Central memory CD4-positive, alpha-beta T cell (primary cell): ENCODE measurements around the gene SEPTIN8.
"Not testable (repeated sequence)": the region's sequence is repeated elsewhere in the genome, so short reads cannot be mapped to it uniquely, and the experiment has no call there.

ENCODE experiments used
- DNase-seq: peaks from one replicate; pipeline ENCODE4 v3.0.0; 2022

The SEPTIN8 gene

DNA sequence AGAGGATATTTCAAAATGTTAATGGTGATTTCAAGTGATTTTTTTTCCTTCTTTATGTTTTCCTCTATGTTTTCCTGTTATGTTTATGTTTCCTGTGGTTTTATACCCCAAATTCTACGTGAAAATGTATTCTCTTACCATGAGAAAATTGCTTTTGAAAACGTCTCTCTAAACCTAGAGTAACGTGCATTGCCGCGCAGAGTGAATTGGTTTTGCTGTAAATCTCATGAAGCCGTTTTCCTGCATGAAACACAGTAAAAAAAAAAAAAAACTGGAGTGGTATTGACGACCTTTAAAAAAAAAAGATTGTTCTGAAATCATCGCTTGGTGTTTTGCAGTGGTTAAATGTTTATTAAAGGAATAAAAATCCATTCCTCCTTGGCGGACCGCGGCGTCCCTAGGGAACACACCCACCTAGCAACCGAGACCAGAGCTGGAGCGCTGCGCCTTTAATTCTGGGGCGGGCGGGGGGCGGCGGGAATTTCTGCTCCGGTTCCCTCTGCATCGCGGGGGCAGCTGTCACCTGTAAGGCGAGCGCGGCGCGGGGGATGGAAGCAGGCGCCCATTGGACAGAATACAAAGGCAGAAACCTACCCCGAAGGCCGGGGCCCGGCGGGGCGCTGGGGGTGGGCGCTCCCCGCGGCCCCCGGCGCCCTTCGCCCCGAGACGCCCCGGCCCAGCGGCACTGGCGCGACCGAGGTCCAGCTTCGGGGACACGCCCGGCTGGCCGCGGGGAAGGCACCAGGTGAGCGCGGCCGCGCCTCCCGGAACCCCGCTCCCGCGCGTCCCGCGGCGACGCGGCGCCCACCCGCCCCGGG is 36.0 kb upstream of the SEPTIN8 start, which contains the start of gene SOWAHA:
SOWAHA (plus strand) TSS at position 522 of the 818 bp plus-strand sequence. CDS start 320 bp downstream, outside the sequence.
- DNase-seq: no peak

DNA sequence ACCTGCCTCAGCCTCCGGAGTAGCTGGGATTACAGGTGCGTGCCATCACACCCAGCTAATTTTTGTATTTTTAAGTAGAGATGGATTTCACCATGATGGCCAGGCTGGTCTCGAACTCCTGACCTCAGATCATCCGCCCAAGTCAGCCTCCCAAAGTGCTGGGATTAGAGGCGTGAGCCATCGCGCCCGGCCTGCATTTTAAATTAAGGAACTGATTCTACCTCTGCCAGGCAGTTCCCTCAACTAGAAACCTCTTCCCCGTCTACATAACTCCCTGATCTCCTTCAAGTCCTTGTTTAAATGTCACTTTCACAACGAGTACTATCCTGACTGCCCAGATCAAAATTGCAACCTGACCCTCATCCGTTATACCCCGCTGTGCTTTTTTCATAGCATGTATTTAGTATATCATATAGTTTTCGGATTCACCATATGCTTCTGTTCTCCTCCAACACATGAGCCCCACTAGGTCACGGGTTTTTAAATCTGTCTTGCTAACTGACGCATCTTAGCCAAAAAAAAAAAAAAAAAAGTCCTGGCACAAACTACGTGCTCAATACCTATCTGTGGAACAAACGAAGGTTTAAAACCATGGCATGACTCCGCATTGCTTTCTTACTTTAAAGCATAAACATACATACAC is 35.2 kb upstream of the SEPTIN8 start:
- no peak for DNase-seq

- no peak for DNase-seq
Measured at GRCh38 chr5:132810605-132811004, 33.6 kb upstream of the SEPTIN8 start.

DNA sequence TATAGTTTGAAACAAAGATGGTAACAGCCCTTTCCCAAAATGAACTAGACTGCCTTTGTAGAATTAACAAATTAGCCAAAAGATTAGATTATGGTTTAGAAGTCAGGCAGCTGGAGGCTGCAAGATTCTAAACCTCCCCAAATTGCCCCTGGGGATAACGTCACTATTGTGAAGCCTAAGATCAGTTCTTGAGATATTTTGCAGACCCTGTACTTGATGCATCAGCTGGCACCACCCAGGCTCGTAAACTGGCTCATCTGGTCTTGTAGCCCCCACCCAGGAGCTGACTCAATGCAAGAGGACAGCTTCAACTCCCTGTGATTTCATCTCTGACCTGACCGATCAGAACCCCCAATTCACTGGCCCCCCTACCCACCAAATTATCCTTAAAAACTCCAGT is 31.8 kb upstream of the SEPTIN8 start:
- no peak for DNase-seq

DNA sequence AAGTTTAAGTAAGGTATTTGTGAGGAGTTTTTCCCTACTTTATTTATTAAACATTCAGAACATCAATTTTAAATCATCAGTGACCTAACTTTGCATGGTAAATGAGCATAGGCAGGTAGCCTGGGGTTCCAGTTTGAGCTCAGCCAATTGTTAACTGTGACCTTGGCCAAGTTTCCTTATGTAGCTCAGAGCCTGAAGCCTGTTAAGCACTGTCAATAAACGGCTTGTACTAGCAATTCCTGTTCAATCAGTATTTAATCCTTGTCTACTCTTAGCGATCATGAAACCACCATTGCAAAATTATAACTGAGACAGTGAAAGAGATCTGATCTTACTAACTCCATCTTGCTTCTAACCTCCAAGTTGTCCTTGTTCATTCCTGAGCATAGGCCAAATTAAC is 31.4 kb upstream of the SEPTIN8 start:
- no peak for DNase-seq

DNA sequence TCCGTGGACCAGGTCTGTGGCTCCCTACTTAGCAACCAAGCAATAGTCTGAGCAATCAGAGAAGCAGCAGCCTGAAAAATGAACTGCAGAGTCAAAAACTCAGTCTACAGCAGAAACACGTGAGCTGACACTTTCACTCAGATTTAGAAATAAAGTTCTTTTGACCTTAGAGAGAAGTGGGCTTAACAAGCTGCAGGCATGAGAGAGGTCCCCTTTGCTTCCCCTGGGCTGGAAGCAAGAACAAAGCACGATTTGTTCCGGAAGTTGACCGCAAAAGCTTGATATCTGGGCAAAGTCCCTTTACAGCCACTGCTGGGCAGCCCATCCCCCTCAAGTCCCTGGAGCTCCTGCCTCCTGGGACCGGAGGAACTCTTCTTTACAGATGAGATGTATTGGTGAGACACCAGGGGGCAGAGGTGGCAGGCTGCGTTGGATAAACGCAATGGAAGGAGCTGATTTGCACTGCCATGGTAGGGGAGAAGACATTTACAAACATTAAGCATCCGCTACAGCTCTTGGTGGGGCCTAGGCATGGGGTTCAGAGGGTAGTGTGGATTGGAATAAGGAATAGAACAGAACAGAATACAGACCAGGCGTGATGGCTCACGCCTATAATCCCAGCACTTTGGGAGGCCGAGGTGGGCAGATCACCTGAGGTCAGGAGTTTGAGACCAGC is 30.3 kb upstream of the SEPTIN8 start:
- no peak for DNase-seq

DNA sequence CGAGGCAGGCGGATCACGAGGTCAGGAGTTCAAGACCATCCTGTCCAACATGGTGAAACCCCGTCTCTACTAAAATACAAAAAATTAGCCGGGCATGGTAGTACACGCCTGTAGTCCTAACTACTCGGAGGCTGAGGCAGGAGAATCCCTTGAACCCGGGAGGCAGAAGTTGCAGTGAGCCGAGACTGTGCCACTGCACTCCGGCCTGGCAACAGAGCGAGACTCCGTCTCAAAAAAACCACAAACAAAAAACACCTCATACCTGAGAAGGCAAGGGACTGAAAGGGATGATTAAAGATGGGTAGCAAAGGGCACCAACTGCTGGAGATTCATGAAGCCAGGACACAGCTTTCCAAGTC is 29.7 kb upstream of the SEPTIN8 start:
- DNase-seq: not testable (repeated sequence)

DNA sequence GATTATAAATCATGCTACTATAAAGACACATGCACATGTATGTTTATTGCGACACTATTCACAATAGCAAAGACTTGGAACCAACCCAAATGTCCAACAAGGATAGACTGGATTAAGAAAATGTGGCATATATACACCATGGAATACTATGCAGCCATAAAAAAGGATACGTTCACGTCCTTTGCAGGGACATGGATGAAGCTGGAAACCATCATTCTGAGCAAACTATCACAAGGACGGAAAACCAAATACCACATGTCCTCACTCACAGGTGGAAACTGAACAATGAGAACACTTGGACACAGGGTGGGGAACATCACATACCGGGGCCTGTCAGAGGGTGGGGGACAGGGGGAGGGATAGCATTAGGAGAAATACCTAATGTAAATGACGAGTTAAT is 28.8 kb upstream of the SEPTIN8 start:
- DNase-seq: not testable (repeated sequence)

- DNase-seq: not testable (repeated sequence)
Measured at GRCh38 chr5:132804219-132804618, 27.2 kb upstream of the SEPTIN8 start.

GRCh38 chr5:132802685-132803066 is 25.6 kb upstream of the SEPTIN8 start:
- DNase-seq: not testable (repeated sequence)

GRCh38 chr5:132802044-132802684 is 25.1 kb upstream of the SEPTIN8 start:
- DNase-seq: no peak

GRCh38 chr5:132800545-132800944 is 23.5 kb upstream of the SEPTIN8 start:
- DNase-seq: no peak

- no peak for DNase-seq
Measured at GRCh38 chr5:132799392-132799791, 22.4 kb upstream of the SEPTIN8 start.

DNA sequence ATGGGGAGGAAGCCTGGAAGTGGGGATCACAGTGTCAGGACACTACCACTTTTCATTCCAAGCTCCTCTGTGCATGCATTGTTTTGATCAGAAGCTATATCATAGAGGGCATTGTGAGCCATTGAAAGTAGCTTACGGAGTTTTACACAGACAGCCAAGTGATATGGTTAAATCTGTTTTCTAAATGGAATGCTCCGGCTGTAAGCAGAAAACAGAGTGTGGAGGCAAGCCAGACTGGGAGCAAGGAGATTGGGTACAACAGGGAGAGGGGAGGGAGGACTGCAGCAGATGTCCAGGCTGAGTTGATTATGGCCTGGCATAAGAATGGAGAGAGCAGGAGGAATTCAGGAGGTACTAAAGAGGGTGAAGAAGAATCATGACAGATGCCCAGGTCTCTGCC is 20.6 kb upstream of the SEPTIN8 start:
- no peak for DNase-seq

GRCh38 chr5:132791026-132791425 is 14.0 kb upstream of the SEPTIN8 start:
- no peak for DNase-seq

GRCh38 chr5:132790201-132790865 is 13.3 kb upstream of the SEPTIN8 start:
- no peak for DNase-seq

DNA sequence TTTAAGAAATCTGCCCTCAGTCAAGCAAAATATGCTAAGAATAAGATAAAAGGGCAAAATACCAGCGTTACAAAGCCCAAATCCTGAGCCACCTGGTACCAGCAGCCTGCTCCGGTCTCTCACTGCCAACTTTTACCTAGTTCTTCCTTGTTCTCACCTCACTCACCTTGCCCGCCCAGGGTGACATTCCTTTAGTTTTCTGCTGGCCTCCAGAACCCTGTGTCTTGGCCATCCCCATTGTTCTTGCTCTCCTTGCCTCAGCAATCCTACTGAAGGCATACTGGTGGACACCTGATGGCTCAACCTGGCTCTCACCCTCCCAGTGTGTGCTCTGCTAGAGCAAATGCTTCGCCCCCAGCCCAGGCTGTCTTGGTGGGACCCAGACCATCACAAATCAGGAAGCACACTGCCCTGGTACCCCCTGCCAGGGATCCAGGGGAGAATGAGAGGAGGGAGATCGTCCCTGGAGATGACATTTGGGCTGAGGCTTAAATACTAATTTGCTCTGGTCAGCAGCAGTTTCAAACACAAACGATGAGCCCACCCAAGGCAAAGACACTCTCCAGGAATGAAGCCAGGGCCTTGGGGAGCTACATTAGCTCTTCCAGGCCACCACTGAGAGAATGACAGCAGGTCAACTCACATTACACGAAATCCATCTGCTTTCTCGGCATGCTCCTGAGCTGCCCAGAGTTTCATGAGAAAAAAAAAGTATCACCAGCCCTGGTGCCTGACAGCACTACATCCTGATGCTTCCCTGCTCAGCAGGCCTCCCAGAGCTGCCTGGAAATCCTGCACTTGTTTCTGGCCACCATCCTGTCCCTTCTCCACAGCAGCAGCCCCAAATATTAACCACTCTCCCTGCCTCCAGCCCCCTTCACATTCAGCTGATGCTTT is 12.2 kb upstream of the SEPTIN8 start:
- no peak for DNase-seq

DNA sequence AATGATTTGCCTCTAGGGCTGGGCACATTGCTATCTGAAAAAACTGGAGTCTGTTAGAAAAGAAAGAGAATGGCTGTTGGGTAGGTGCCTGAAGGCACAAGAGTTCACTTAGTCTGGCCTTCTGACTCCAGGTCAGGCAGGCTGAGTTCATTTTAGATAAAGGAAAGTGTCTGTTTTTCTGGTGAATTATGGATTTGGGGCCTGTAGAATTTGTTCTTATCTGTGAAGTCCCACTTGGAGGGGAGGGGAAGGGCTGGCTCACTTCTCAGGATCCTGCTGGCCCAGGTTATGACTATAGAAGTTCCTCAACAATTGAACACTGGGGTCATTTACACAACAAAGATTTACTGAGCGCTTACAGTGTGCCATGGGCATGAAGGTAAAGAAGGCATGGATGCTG is 11.5 kb upstream of the SEPTIN8 start:
- no peak for DNase-seq

DNA sequence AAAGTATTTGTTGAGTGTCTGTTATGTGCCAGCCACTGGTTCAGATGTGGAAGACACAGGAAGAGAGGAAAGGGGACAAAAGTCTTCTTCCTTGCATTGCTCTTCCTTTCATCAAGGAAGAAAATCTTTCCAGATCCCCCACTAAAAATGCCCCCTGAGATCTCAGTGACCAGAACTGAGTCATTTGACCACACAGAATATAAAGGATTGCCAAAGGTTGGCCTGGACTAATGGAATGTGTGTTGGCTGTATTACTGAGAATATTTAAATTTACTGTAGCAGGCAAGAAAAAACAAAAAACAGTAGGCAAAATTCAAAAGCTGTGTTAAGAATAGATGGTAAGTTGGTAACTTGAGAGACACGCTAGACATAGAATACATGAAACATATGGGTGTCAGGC is 10.0 kb upstream of the SEPTIN8 start:
- no peak for DNase-seq

GRCh38 chr5:132785864-132786263 is 8.8 kb upstream of the SEPTIN8 start:
- DNase-seq: no peak

GRCh38 chr5:132785365-132785764 is 8.3 kb upstream of the SEPTIN8 start:
- DNase-seq: no peak

GRCh38 chr5:132782101-132782500 is 5.1 kb upstream of the SEPTIN8 start:
- no peak for DNase-seq
